ENCODE results near the gene EDN2.

DNA sequence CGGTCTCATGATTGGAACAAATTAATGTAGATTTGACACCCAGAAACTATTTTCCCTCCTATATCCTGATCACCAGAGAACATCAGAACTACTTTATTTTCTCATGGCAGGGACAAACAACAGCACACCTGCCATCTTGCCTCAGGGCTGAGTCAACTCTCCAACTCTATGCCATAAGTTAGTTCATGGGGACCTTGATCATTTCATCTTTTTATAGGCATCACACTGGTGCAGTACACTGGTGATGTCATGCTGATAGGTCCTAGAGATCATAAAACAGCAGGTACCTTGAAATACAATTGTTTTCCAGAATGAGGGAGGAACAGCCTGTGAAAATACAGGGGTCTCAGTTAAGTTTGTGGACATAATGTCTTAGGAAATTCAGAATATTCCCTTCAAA lies 45.8 kb downstream of the EDN2 start:
- TF ChIP-seq, protein P1, sequence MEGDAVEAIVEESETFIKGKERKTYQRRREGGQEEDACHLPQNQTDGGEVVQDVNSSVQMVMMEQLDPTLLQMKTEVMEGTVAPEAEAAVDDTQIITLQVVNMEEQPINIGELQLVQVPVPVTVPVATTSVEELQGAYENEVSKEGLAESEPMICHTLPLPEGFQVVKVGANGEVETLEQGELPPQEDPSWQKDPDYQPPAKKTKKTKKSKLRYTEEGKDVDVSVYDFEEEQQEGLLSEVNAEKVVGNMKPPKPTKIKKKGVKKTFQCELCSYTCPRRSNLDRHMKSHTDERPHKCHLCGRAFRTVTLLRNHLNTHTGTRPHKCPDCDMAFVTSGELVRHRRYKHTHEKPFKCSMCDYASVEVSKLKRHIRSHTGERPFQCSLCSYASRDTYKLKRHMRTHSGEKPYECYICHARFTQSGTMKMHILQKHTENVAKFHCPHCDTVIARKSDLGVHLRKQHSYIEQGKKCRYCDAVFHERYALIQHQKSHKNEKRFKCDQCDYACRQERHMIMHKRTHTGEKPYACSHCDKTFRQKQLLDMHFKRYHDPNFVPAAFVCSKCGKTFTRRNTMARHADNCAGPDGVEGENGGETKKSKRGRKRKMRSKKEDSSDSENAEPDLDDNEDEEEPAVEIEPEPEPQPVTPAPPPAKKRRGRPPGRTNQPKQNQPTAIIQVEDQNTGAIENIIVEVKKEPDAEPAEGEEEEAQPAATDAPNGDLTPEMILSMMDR (conservative IDR thresholded peaks at IDR 0.05 in 1 of 2, IDR thresholded peaks at IDR 0.05 in 1 of 2; ENCODE audit: extremely low read depth in 1 of 2, insufficient read depth in 1 of 2, low read depth in 1 of 2, low read length in 2 of 2) = no peak
- TF ChIP-seq EZH2 (IDR thresholded peaks at IDR 0.05; ENCODE audit: borderline replicate concordance, low read length) = no peak

All from mammary epithelial cell (primary cell).